HG02970 (cell line): ENCODE data around the gene TSHZ1.
A peak's percentile ranks its signal among the peaks of the same experiment; 100 is the strongest.

Experiments used
- ATAC-seq: cut with Tn5 transposase; IDR thresholded peaks from one replicate; pipeline ENCODE4 v1.9.1; 2021; ENCODE audit warnings: mild to moderate bottlenecking, moderate library complexity, moderate number of reproducible peaks; ENCODE audit not compliant: unreplicated experiment, low FRiP score

TSHZ1 gene

GRCh38 chr18:75207310-75208154 is 3.1 kb upstream of the TSHZ1 start:
- ATAC-seq: no peak

- peak; percentile 3 for ATAC-seq
Measured at GRCh38 chr18:75208155-75208835, 2.3 kb upstream of the TSHZ1 start.

GRCh38 chr18:75208836-75209128 is 1.8 kb upstream of the TSHZ1 start:
- ATAC-seq: no peak

- ATAC-seq: peak; percentile 57
Measured at GRCh38 chr18:75209129-75209950, 1.3 kb upstream of the TSHZ1 start, which contains the start of gene PTGR3. Gene PTGR3, minus strand, starts transcription at chr18:75209139. Its CDS starts 81 bp downstream, at chr18:75209058.

GRCh38 chr18:75209951-75210258 is 692 bp upstream of the TSHZ1 start:
- ATAC-seq: no peak

- no peak for ATAC-seq
Measured at GRCh38 chr18:75211002-75211621, 515 bp downstream of the TSHZ1 start.

GRCh38 chr18:75211626-75211952 is 992 bp downstream of the TSHZ1 start:
- ATAC-seq: no peak

GRCh38 chr18:75211953-75212750 is 1.6 kb downstream of the TSHZ1 start:
- ATAC-seq: no peak

GRCh38 chr18:75212751-75213090 is 2.1 kb downstream of the TSHZ1 start:
- ATAC-seq: no peak

- no peak for ATAC-seq
Measured at GRCh38 chr18:75213611-75214331, 3.2 kb downstream of the TSHZ1 start.

- ATAC-seq: no peak
Measured at GRCh38 chr18:75214332-75214690, 3.7 kb downstream of the TSHZ1 start.

GRCh38 chr18:75214766-75215510 is 4.3 kb downstream of the TSHZ1 start:
- no peak for ATAC-seq

GRCh38 chr18:75215663-75216062 is 5.1 kb downstream of the TSHZ1 start:
- no peak for ATAC-seq

GRCh38 chr18:75216212-75216910 is 5.8 kb downstream of the TSHZ1 start:
- no peak for ATAC-seq

GRCh38 chr18:75216911-75217689 is 6.5 kb downstream of the TSHZ1 start:
- ATAC-seq: no peak

GRCh38 chr18:75218065-75218923 is 7.7 kb downstream of the TSHZ1 start:
- no peak for ATAC-seq
